Activated T-cell treated with anti-CD3 and anti-CD28 coated beads, Interleukin-2, amount 50 U/mL, for 4 hours (primary cell): ENCODE results near the gene HIPK3. TPM values are rescaled to one million over a fixed set of nuclear protein-coding genes. Genes with fewer than 3 reads are reported as not detected.
"Not testable (repeated sequence)": the region's sequence is repeated elsewhere in the genome, so short reads cannot be mapped to it uniquely, and the experiment has no call there.

Source experiments
- ATAC-seq, 2 donors: fragments of 200-7000 bp; cut with Tn5 transposase; one replicate each; pipeline ENCODE4 v1.10.0; 2021
- DNase-seq: peaks from one replicate; pipeline ENCODE4 v3.0.0-alpha.2; 2020
- H3K27me3 Mint-ChIP-seq: one replicate; pipeline ENCODE4 v1.8.0; 2021; ENCODE audit warnings: low read depth, mixed read lengths
- H3K36me3 Mint-ChIP-seq: one replicate; pipeline ENCODE4 v1.8.0; 2022; ENCODE audit warnings: mixed read lengths; ENCODE audit not compliant: insufficient read depth
- H3K4me1 Mint-ChIP-seq: one replicate; pipeline ENCODE4 v1.8.0; 2021; ENCODE audit warnings: low read depth, mixed read lengths
- H3K4me3 Mint-ChIP-seq: one replicate; pipeline ENCODE4 v1.8.0; 2021; ENCODE audit warnings: mild to moderate bottlenecking, moderate library complexity, mixed read lengths
- H3K9me3 Mint-ChIP-seq: one replicate; pipeline ENCODE4 v1.8.0; 2021; ENCODE audit warnings: mixed read lengths
- total RNA-seq, 3 donors: library from RNA; stranded (reverse); gene quantifications; one replicate each; pipeline ENCODE4 v1.2.1, GENCODE V29; 2021

The HIPK3 gene
- total RNA-seq, 3 donors from 2014 or later: 34.6 to 39.3 (median 34.7) TPM

DNA sequence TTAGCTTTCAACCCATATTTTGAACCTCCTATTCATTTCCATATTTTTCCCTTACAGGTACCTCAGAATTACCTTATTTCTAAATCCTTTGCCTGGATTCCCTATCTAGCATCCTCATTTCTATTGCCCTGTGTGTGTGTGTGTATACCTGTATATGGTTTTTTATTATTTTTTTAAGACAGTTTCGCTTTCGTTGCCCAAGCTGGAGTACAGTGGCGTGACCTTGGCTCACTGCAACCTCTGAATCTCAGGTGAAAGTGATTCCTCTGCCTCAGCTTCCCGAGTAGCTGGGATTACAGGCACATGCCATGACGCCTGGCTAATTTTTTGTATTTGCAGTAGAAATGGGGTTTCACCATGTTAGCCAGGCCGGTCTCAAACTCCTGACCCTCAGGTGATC, 12.6 kb downstream of the HIPK3 start:
- H3K4me3 Mint-ChIP-seq: no peak overlapping the region
- no peaks in the 10 kb centered on the region for H3K36me3 Mint-ChIP-seq
- no peak for DNase-seq
- no peaks in the 10 kb centered on the region for H3K27me3 Mint-ChIP-seq
- ATAC-seq: no peak
- peaks cover 39% of the 10 kb centered on the region for H3K4me1 Mint-ChIP-seq
- no peaks in the 10 kb centered on the region for H3K9me3 Mint-ChIP-seq

DNA sequence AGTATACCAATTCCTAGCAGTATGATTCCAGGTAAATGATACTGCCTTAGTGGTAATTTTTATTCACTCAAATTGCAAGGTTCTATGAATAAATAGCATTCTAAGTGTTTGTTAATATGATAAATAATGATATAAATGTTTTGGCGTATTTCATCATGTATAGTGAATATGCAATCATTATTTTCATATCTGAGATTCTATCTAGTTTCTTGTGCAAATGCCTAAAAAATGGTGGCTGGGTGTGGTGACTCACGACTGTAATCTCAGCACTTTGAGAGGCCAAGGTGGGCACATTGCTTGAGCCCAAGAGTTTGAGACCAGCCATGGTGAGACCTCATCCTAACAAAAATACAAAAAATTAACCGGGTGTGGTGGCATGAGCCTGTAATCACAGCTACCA, 13.9 kb downstream of the HIPK3 start:
- peaks cover 44% of the 10 kb centered on the region for H3K4me1 Mint-ChIP-seq
- no peaks in the 10 kb centered on the region for H3K9me3 Mint-ChIP-seq
- H3K36me3 Mint-ChIP-seq: no peaks in the 10 kb centered on the region
- DNase-seq (no peak), ATAC-seq (no peak)
- no peak overlapping the region for H3K4me3 Mint-ChIP-seq
- H3K27me3 Mint-ChIP-seq: no peaks in the 10 kb centered on the region

DNA sequence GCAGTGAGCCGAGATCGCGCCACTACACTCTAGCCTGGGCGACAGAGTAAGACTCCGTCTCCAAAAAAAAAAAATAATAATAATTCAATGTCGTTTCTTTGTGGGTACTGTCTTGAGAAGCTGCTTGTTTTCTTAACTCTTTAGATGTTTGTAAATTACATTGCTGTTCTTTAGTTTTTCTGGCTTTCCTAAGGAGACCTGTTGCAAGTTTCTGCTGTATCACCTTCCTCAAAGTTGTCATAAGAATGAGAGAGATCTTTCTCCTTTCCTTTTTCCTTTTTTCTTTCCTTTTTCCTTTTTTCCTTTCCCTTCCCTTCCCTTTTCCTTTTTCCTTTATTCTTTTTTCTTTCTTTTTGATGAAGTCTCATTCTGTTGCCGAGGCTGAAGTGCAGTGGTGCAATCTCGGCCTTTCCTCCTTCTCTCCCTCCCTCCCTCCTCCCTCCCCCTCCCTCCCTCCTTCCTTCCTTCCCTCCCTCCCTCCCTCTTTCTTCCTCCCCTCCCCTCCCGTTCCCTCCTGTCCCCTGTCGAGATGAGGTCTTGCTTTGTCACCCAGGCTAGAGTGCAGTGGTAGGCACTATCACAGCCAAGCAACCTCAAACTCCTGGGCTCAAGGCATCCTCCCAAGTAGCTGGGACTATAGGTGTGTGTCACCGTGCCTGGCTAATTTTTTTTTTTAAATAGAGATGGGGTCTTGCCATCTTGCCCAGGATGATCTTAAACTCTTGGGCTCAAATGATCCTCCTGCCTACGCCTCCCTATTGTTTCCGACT, 15.3 kb downstream of the HIPK3 start:
- Mint-ChIP-seq H3K4me3 (no peak overlapping the region), H3K4me1 (peaks cover 47% of the 10 kb centered on the region), H3K36me3 (no peaks in the 10 kb centered on the region), H3K9me3 (no peaks in the 10 kb centered on the region), H3K27me3 (no peaks in the 10 kb centered on the region)
- no peak for ATAC-seq
- DNase-seq: no peak

GRCh38 chr11:33273656-33274055, 16.5 kb downstream of the HIPK3 start:
- Mint-ChIP-seq H3K4me1 (peaks cover 52% of the 10 kb centered on the region), H3K27me3 (no peaks in the 10 kb centered on the region), H3K4me3 (no peak overlapping the region), H3K9me3 (no peaks in the 10 kb centered on the region), H3K36me3 (peaks cover 4% of the 10 kb centered on the region)
- DNase-seq (no peak), ATAC-seq (no peak)

- peaks cover 6% of the 10 kb centered on the region for H3K36me3 Mint-ChIP-seq
- H3K4me1 Mint-ChIP-seq: peaks cover 51% of the 10 kb centered on the region
- H3K9me3 Mint-ChIP-seq: no peaks in the 10 kb centered on the region
- ATAC-seq: no peak
- no peaks in the 10 kb centered on the region for H3K27me3 Mint-ChIP-seq
- H3K4me3 Mint-ChIP-seq: no peak overlapping the region
- no peak for DNase-seq
Observed at GRCh38 chr11:33280411-33280810, 23.2 kb downstream of the HIPK3 start.

- ATAC-seq: no peak
- H3K27me3 Mint-ChIP-seq: no peaks in the 10 kb centered on the region
- no peak for DNase-seq
- H3K4me1 Mint-ChIP-seq: peaks cover 43% of the 10 kb centered on the region
- no peak overlapping the region for H3K4me3 Mint-ChIP-seq
- H3K9me3 Mint-ChIP-seq: no peaks in the 10 kb centered on the region
- peaks cover 7% of the 10 kb centered on the region for H3K36me3 Mint-ChIP-seq
Observed at GRCh38 chr11:33281758-33282157, 24.6 kb downstream of the HIPK3 start.

GRCh38 chr11:33284818-33285217, 27.6 kb downstream of the HIPK3 start:
- ATAC-seq (no peak), DNase-seq (no peak)
- Mint-ChIP-seq H3K27me3 (no peaks in the 10 kb centered on the region), H3K36me3 (peaks cover 19% of the 10 kb centered on the region), H3K4me1 (peaks cover 38% of the 10 kb centered on the region), H3K4me3 (no peak overlapping the region), H3K9me3 (no peaks in the 10 kb centered on the region)

GRCh38 chr11:33290319-33290718, 33.1 kb downstream of the HIPK3 start:
- ATAC-seq (no peak), DNase-seq (no peak)
- H3K27me3 Mint-ChIP-seq: no peaks in the 10 kb centered on the region
- H3K4me3 Mint-ChIP-seq: no peak overlapping the region
- H3K9me3 Mint-ChIP-seq: no peaks in the 10 kb centered on the region
- H3K4me1 Mint-ChIP-seq: peaks cover 28% of the 10 kb centered on the region
- peaks cover 34% of the 10 kb centered on the region for H3K36me3 Mint-ChIP-seq

GRCh38 chr11:33291004-33291777, 34.0 kb downstream of the HIPK3 start:
- no peaks in the 10 kb centered on the region for H3K27me3 Mint-ChIP-seq
- ATAC-seq (no peak), DNase-seq (no peak)
- no peak overlapping the region for H3K4me3 Mint-ChIP-seq
- H3K4me1 Mint-ChIP-seq: peaks cover 36% of the 10 kb centered on the region
- H3K9me3 Mint-ChIP-seq: no peaks in the 10 kb centered on the region
- peaks cover 34% of the 10 kb centered on the region for H3K36me3 Mint-ChIP-seq

- no peaks in the 10 kb centered on the region for H3K27me3 Mint-ChIP-seq
- no peaks in the 10 kb centered on the region for H3K9me3 Mint-ChIP-seq
- H3K4me3 Mint-ChIP-seq: no peak overlapping the region
- no peak for DNase-seq
- H3K36me3 Mint-ChIP-seq: peaks cover 32% of the 10 kb centered on the region
- H3K4me1 Mint-ChIP-seq: peaks cover 42% of the 10 kb centered on the region
- ATAC-seq: no peak
Observed at GRCh38 chr11:33292311-33292710, 35.1 kb downstream of the HIPK3 start.

GRCh38 chr11:33294224-33294623, 37.0 kb downstream of the HIPK3 start:
- ATAC-seq (no peak), DNase-seq (no peak)
- Mint-ChIP-seq H3K36me3 (peaks cover 29% of the 10 kb centered on the region), H3K27me3 (no peaks in the 10 kb centered on the region), H3K9me3 (no peaks in the 10 kb centered on the region), H3K4me3 (no peak overlapping the region), H3K4me1 (peaks cover 35% of the 10 kb centered on the region)

GRCh38 chr11:33294797-33295196, 37.6 kb downstream of the HIPK3 start:
- Mint-ChIP-seq H3K36me3 (peaks cover 27% of the 10 kb centered on the region), H3K4me1 (peaks cover 32% of the 10 kb centered on the region), H3K27me3 (no peaks in the 10 kb centered on the region), H3K9me3 (no peaks in the 10 kb centered on the region), H3K4me3 (no peak overlapping the region)
- ATAC-seq (no peak), DNase-seq (no peak)

DNA sequence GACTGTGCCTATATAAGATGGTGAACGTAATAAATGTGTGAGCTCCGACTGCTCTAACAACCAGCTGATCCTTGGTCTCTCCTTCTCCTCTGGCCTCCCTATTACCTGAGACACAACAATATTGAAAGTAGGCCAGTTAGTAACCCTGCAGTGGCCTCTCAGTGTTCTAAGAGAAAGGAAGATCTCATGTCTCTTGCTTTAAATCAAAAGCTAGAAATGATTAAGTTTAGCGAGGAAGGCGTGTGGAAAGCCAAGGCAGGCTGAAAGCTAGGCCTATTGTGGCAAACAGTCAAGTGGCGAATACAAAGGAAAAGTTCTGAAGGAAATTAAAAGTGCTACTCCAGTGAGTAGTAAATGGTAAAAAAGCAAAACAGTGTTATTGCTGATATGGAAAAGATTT, 39.5 kb downstream of the HIPK3 start:
- Mint-ChIP-seq H3K4me1 (peaks cover 35% of the 10 kb centered on the region), H3K4me3 (no peak overlapping the region), H3K9me3 (no peaks in the 10 kb centered on the region), H3K36me3 (peaks cover 28% of the 10 kb centered on the region), H3K27me3 (no peaks in the 10 kb centered on the region)
- DNase-seq (no peak), ATAC-seq (no peak)

GRCh38 chr11:33303541-33303940, 46.4 kb downstream of the HIPK3 start:
- DNase-seq (no peak), ATAC-seq (no peak)
- H3K4me1 Mint-ChIP-seq: peaks cover 24% of the 10 kb centered on the region
- no peaks in the 10 kb centered on the region for H3K9me3 Mint-ChIP-seq
- no peak overlapping the region for H3K4me3 Mint-ChIP-seq
- peaks cover 7% of the 10 kb centered on the region for H3K36me3 Mint-ChIP-seq
- no peaks in the 10 kb centered on the region for H3K27me3 Mint-ChIP-seq

- not testable (repeated sequence) for ATAC-seq
Observed at GRCh38 chr11:33306821-33307220, 49.6 kb downstream of the HIPK3 start.

More at GRCh38 chr11:33306821-33307220, 49.6 kb downstream of the HIPK3 start:
- not testable (repeated sequence) for DNase-seq, H3K27me3 Mint-ChIP-seq, H3K9me3 Mint-ChIP-seq, H3K4me3 Mint-ChIP-seq, H3K36me3 Mint-ChIP-seq
- H3K4me1 Mint-ChIP-seq: peaks cover 39% of the 10 kb centered on the region
